ENCODE measurements around the gene C10orf62. TPM values are rescaled to one million over a fixed set of nuclear protein-coding genes. Genes with fewer than 3 reads are reported as not detected.

Gene C10orf62
- total and polyA plus RNA-seq, 9 of the 15 experiments (the other 6 are each of a cell fraction or from before 2014, with no cell fraction given) = not detected

GRCh38 chr10:97633921-97634320 lies 44.4 kb downstream of the C10orf62 start:
- Histone ChIP-seq H3K27ac (ENCODE audit: extremely low read depth, low read depth, low read length) (peak overlapping the region; percentile 52), H3K79me2 (ENCODE audit: control insufficient read depth, insufficient read depth, low read length) (peaks cover 27% of the 10 kb centered on the region), H3K9ac (ENCODE audit: insufficient read depth in 1 of 2, low read depth in 2 of 2, low read length in 2 of 2) (peak overlapping the region; percentile 72 to 95; a peak in 3 of 4 replicates), H2AFZ (ENCODE audit: low read depth, low read length) (peak overlapping the region; percentile 99), H3K4me1 (replicated peaks in 1 of 2; ENCODE audit: control insufficient read depth in 2 of 2, insufficient read depth in 2 of 2, low read length in 2 of 2) (peaks cover 0 to 12% of the 10 kb centered on the region in 2 experiments; a peak in 4 of 5 replicates), H3K9me3 (replicated peaks; ENCODE audit: control insufficient read depth, insufficient read depth, low read depth, low read length) (no peaks in the 10 kb centered on the region), H3K4me3 (peak overlapping the region; percentile 72), H3K36me3 (ENCODE audit: control insufficient read depth, insufficient read depth, low read length) (peaks cover 5% of the 10 kb centered on the region; the same call in 1 of the 3 replicates), H3K27me3 (ENCODE audit: control insufficient read depth in 2 of 2, insufficient read depth in 2 of 2, low read length in 2 of 2) (no peaks in the 10 kb centered on the region), H3K9me1 (ENCODE audit: control insufficient read depth, insufficient read depth, low read length) (no peaks in the 10 kb centered on the region), H3K4me2 (ENCODE audit: insufficient read depth, low read length) (peak overlapping the region; percentile 91), H4K20me1 (replicated peaks; ENCODE audit: control insufficient read depth, insufficient read depth, low read length) (no peaks in the 10 kb centered on the region)
- intact Hi-C loops (cut with micrococcal nuclease) (no loop called here), in situ Hi-C loops (cut with MboI) (no loop called here)
- no TSS peak for BruUV-seq (replicated peaks)
- FAIRE-seq (no peak), DNase-seq (ENCODE audit: extremely low read depth in 1 of 4, low spot score in 3 of 4) (peak in 1 of 4 experiments; percentile 57), ATAC-seq (peak; percentile 80)
- WGBS (ENCODE audit: insufficient coverage, low coverage, missing lambda C conversion rate) = 15% methylated on average over 7 of the region's 8 CpGs
- ChIA-PET CTCF (ENCODE audit: low intra/inter-chr PET ratio) (no interaction called here), POLR2A (no interaction called here)
- TF ChIP-seq ESRRB (CRISPR knock-in tag; IDR thresholded peaks at IDR 0.05; ENCODE audit: borderline replicate concordance) = no peak
- TF ChIP-seq GABPB1 (CRISPR knock-in tag; IDR thresholded peaks at IDR 0.05) = 0 out of 2 replicates have a peak, but pooled peaks have one; percentile 6
- TF ChIP-seq DPF2 (IDR thresholded peaks at IDR 0.05) = 0 out of 2 replicates have a peak, but pooled peaks have one; percentile 6
- TF ChIP-seq HDAC2 (IDR thresholded peaks at IDR 0.05) = 0 out of 2 replicates have a peak, but pooled peaks have one; percentile 15
- TF ChIP-seq HMGN3 (IDR thresholded peaks at IDR 0.05; ENCODE audit: borderline replicate concordance, extremely low read depth, insufficient read length, low read depth, low read length) = no peak
- TF ChIP-seq FOSL1 (tag; conservative IDR thresholded peaks at IDR 0.05) = peak; percentile 24; the same call in 1 of the 2 replicates
- TF ChIP-seq PHF8 (IDR thresholded peaks at IDR 0.05; ENCODE audit: borderline replicate concordance, low read length) = no peak
- TF ChIP-seq ELF1 (tag; IDR thresholded peaks at IDR 0.05) = no peak
- TF ChIP-seq CREB3 (tag; conservative IDR thresholded peaks at IDR 0.05; ENCODE audit: low read depth) = no peak
- no peak for TF ChIP-seq TAF7 (tag; IDR thresholded peaks at IDR 0.05)
- no peak for TF ChIP-seq SNAPC5 (CRISPR knock-in tag; IDR thresholded peaks at IDR 0.05)
- TF ChIP-seq BHLHE40 (IDR thresholded peaks at IDR 0.05; ENCODE audit: low read length) = no peak
- no peak for TF ChIP-seq LEF1 (IDR thresholded peaks at IDR 0.05)
- peak; percentile 29 to 44 (median 33); a peak in 4 of 6 replicates for TF ChIP-seq CTCF (IDR thresholded peaks at IDR 0.05 in 2 of 3, conservative IDR thresholded peaks at IDR 0.05 in 1 of 3; ENCODE audit: insufficient read depth in 2 of 3, low read depth in 1 of 3, low read length in 3 of 3)
- 0 out of 3 replicates have a peak, but pooled peaks of 1 of the 2 experiments have one; percentile 15 for TF ChIP-seq CBX3 (IDR thresholded peaks at IDR 0.05; ENCODE audit: borderline replicate concordance in 1 of 2, low read length in 2 of 2)
- 0 out of 2 replicates have a peak, but pooled peaks have one; percentile 13 for TF ChIP-seq ZNF384 (IDR thresholded peaks at IDR 0.05; ENCODE audit: low read depth, low read length)
- TF ChIP-seq NCOA6 (IDR thresholded peaks at IDR 0.05) = no peak
- peak; percentile 39; the same call in 1 of the 2 replicates for TF ChIP-seq BCOR (IDR thresholded peaks at IDR 0.05)
- 0 out of 4 replicates have a peak, but pooled peaks of 1 of the 2 experiments have one; percentile 16 for TF ChIP-seq RCOR1 (IDR thresholded peaks at IDR 0.05; ENCODE audit: borderline replicate concordance in 1 of 2, low read depth in 2 of 2, low read length in 2 of 2)

All from K562 (cell line).